K562 (cell line): ENCODE measurements around the gene VCX3A. TPM values are rescaled to one million over a fixed set of nuclear protein-coding genes. Genes with fewer than 3 reads are reported as not detected.

Source experiments
- ATAC-seq: fragments of 200-7000 bp; cut with Tn5 transposase; 3 replicates; pipeline ENCODE4 v1.9.1; 2020; ENCODE audit warnings: moderate library complexity
- BruUV-seq: library from RNA; stranded (reverse); fragments of 400-500 nt; replicated peaks from 2 replicates; lab custom pipeline; 2021; lab: Mats Ljungman, UMichigan
- CTCF ChIA-PET: fragments of 300-600 bp; formaldehyde crosslinking; extraction: SDS; loops from one replicate; lab custom pipeline; 2021; ENCODE audit warnings: low intra/inter-chr PET ratio; lab: Yijun Ruan, JAX
- POLR2A ChIA-PET: fragments of 300-600, 350-650 bp; sonication (Branson Sonifier 250); formaldehyde crosslinking; extraction: SDS; loops from one replicate; lab custom pipeline; 2021; ENCODE audit warnings: antibody characterized with exemption, inconsistent platforms; lab: Yijun Ruan, JAX
- DNase-seq, 4 experiments: peaks; one replicate each; pipeline versions ENCODE4 v3.0.0 to v3.0.0-alpha.2; 2011 to 2018; ENCODE audit warnings: low spot score in 3 of 4, mixed read lengths in 3 of 4; ENCODE audit errors: extremely low read depth in 1 of 4
- FAIRE-seq: peaks from 2 replicates; lab custom pipeline; 2011; peaks lifted over from hg19 to GRCh38; lab: Jason Lieb, UNC
- H2AFZ ChIP-seq: 2 replicates; pipeline ENCODE4 v1.6.0; 2011; ENCODE audit warnings: low read depth, low read length, control low read depth, inconsistent platforms
- H3K27ac ChIP-seq: fragments of 200-600 bp; 3 replicates; pipeline ENCODE4 v1.8.0; 2011; ENCODE audit warnings: low read depth, mild to moderate bottlenecking, control low read depth, inconsistent platforms, low read length, moderate library complexity, mixed read lengths; ENCODE audit errors: extremely low read depth
- H3K27me3 ChIP-seq, 2 experiments: fragments of 300-600 bp in 1 of 2; 2 replicates in 1 of 2; 3 replicates in 1 of 2; pipeline versions ENCODE4 v1.6.0 to v1.8.0; 2011; ENCODE audit warnings: inconsistent platforms in 2 of 2, low read length in 2 of 2, mild to moderate bottlenecking in 1 of 2, mixed read lengths in 1 of 2, moderate library complexity in 1 of 2; ENCODE audit not compliant: control insufficient read depth in 2 of 2, insufficient read depth in 2 of 2
- H3K36me3 ChIP-seq: fragments of 300-600 bp; 3 replicates; pipeline ENCODE4 v1.8.0; 2011; ENCODE audit warnings: mild to moderate bottlenecking, low read length, inconsistent platforms; ENCODE audit not compliant: control insufficient read depth, insufficient read depth
- H3K4me1 ChIP-seq, 2 experiments: fragments of 200-600 bp in 1 of 2; replicated peaks in 1 of 2; 2 replicates in 1 of 2; 3 replicates in 1 of 2; pipeline versions ENCODE4 v1.5.1 to v1.8.0; 2011; ENCODE audit warnings: inconsistent platforms in 2 of 2, low read length in 2 of 2, mild to moderate bottlenecking in 1 of 2, mixed read lengths in 1 of 2, moderate library complexity in 1 of 2; ENCODE audit not compliant: control insufficient read depth in 2 of 2, insufficient read depth in 2 of 2
- H3K4me2 ChIP-seq: 2 replicates; pipeline ENCODE4 v1.6.1; 2011; ENCODE audit warnings: low read length, control low read depth, inconsistent platforms, mixed read lengths; ENCODE audit not compliant: insufficient read depth
- H3K4me3 ChIP-seq: fragments of 200-600 bp; sonication (generic), shearing (Covaris generic); 2 replicates; pipeline ENCODE4 v1.5.1; 2016; ENCODE audit warnings: control low read depth, inconsistent platforms
- H3K79me2 ChIP-seq: fragments of 200-600 bp; 3 replicates; pipeline ENCODE4 v1.8.0; 2011; ENCODE audit warnings: low read length, inconsistent platforms; ENCODE audit not compliant: control insufficient read depth, insufficient read depth
- H3K9ac ChIP-seq, 2 experiments: 2 replicates each; pipeline versions ENCODE4 v1.6.0 to v1.6.1; 2011; ENCODE audit warnings: low read depth in 2 of 2, low read length in 2 of 2, control low read depth in 1 of 2, inconsistent platforms in 1 of 2, mild to moderate bottlenecking in 1 of 2, mixed read lengths in 1 of 2; ENCODE audit not compliant: insufficient read depth in 1 of 2
- H3K9me1 ChIP-seq: one replicate; pipeline ENCODE4 v1.6.0; 2011; ENCODE audit warnings: inconsistent platforms, mild to moderate bottlenecking, low read length, moderate library complexity; ENCODE audit not compliant: control insufficient read depth, insufficient read depth
- H3K9me3 ChIP-seq: replicated peaks from 2 replicates; pipeline ENCODE4 v1.5.1; 2011; ENCODE audit warnings: low read depth, low read length, inconsistent platforms; ENCODE audit not compliant: control insufficient read depth, insufficient read depth
- H4K20me1 ChIP-seq: replicated peaks from 2 replicates; pipeline ENCODE4 v1.6.1; 2011; ENCODE audit warnings: low read length, inconsistent platforms, mixed read lengths; ENCODE audit not compliant: control insufficient read depth, insufficient read depth
- ATF3 ChIP-seq, 2 experiments: fragments of 450-650 bp in 1 of 2; sonication (generic) in 1 of 2; formaldehyde crosslinking in 1 of 2; IDR thresholded peaks in 1 of 2; conservative IDR thresholded peaks in 1 of 2; 2 replicates each; pipeline versions ENCODE4 v1.6.1 to v1.8.1; 2016 to 2023; ENCODE audit warnings: mild to moderate bottlenecking in 2 of 2, moderate library complexity in 2 of 2, inconsistent platforms in 1 of 2, missing genetic modification reagents in 1 of 2
- BRF1 ChIP-seq: IDR thresholded peaks from 3 replicates; pipeline ENCODE4 v1.6.1; 2011; ENCODE audit warnings: borderline replicate concordance, mild to moderate bottlenecking; ENCODE audit not compliant: insufficient read length; ENCODE audit errors: extremely low read depth
- CBFA2T3 ChIP-seq: fragments of 450-650 bp; IDR thresholded peaks from 2 replicates; pipeline ENCODE4 v1.6.1; 2017
- EHMT2 ChIP-seq: fragments of 450-650 bp; IDR thresholded peaks from 2 replicates; pipeline ENCODE4 v1.6.1; 2018; ENCODE audit warnings: antibody characterized with exemption
- GABPB2 ChIP-seq: fragments of 250-450 bp; sonication (Bioruptor Pico); conservative IDR thresholded peaks from 2 replicates; pipeline ENCODE4 v1.5.1; 2021; ENCODE audit warnings: mild to moderate bottlenecking
- GTF2A2 ChIP-seq: IDR thresholded peaks from 2 replicates; pipeline ENCODE4 v1.6.1; 2016; ENCODE audit warnings: mild to moderate bottlenecking, missing genetic modification characterization, missing compliant biosample characterization
- MEF2A ChIP-seq: IDR thresholded peaks from 2 replicates; pipeline ENCODE4 v1.6.1; 2011; ENCODE audit warnings: low read depth, mild to moderate bottlenecking, low read length, moderate library complexity; ENCODE audit not compliant: control insufficient read depth
- MYC ChIP-seq, 2 experiments: fragments of 250-450 bp in 1 of 2; sonication (Bioruptor Pico) in 1 of 2; IDR thresholded peaks; 2 replicates each; pipeline versions ENCODE4 v1.5.1 to v1.6.1; 2012 to 2021; ENCODE audit warnings: low read depth in 2 of 2, borderline replicate concordance in 1 of 2, improper control_type of control experiment in 1 of 2, low read length in 1 of 2, mild to moderate bottlenecking in 1 of 2, moderate library complexity in 1 of 2
- NONO ChIP-seq, 2 experiments: fragments of 200-400 bp in 1 of 2; fragments of 450-650 bp in 1 of 2; formaldehyde crosslinking in 1 of 2; IDR thresholded peaks; 2 replicates each; pipeline ENCODE4 v1.6.1; 2017; ENCODE audit warnings: low read depth in 2 of 2, mild to moderate bottlenecking in 2 of 2, moderate library complexity in 2 of 2, low read length in 1 of 2
- PCBP1 ChIP-seq: fragments of 200-400 bp; formaldehyde crosslinking; IDR thresholded peaks from 2 replicates; pipeline ENCODE4 v1.6.1; 2018; ENCODE audit warnings: mild to moderate bottlenecking, low read depth, low read length; ENCODE audit not compliant: poor library complexity, severe bottlenecking
- POLR2G ChIP-seq: fragments of 200-400 bp; formaldehyde crosslinking; IDR thresholded peaks from 2 replicates; pipeline ENCODE4 v1.6.1; 2017; ENCODE audit warnings: low read depth, mild to moderate bottlenecking, antibody characterized with exemption, low read length, moderate library complexity
- POLR3A ChIP-seq: IDR thresholded peaks from 2 replicates; pipeline ENCODE4 v1.6.1; 2011; ENCODE audit warnings: borderline replicate concordance, mild to moderate bottlenecking, moderate library complexity; ENCODE audit not compliant: insufficient read length, insufficient read depth; ENCODE audit errors: extremely low read depth
- PRPF4 ChIP-seq: fragments of 200-400 bp; formaldehyde crosslinking; IDR thresholded peaks from one replicate; pipeline ENCODE4 v1.6.1; 2017; ENCODE audit warnings: low read length, low read depth, mild to moderate bottlenecking; ENCODE audit not compliant: insufficient read depth, poor library complexity, severe bottlenecking
- SP1 ChIP-seq: sonication (generic); formaldehyde crosslinking; IDR thresholded peaks from 2 replicates; pipeline ENCODE4 v1.8.1; 2022; ENCODE audit warnings: mild to moderate bottlenecking, missing genetic modification reagents
- SUPT5H ChIP-seq: fragments of 450-650 bp; IDR thresholded peaks from 2 replicates; pipeline ENCODE4 v1.6.1; 2016
- ZC3H8 ChIP-seq: fragments of 450-650 bp; IDR thresholded peaks from 2 replicates; pipeline ENCODE4 v1.6.1; 2017
- WGBS: fragments of 100-300 bp; shearing (Covaris generic); methylation state at CpG from one replicate; pipeline ENCODE4 v1.1.6; 2016; ENCODE audit warnings: low coverage, mixed read lengths; ENCODE audit not compliant: insufficient coverage; ENCODE audit errors: missing lambda C conversion rate; 5-methylcytosine and 5-hydroxymethylcytosine counted together
- in situ Hi-C: fragments of 300-500 bp; cut with MboI; formaldehyde crosslinking; loops from 4 replicates; pipeline ENCODE4 v1.15.0; 2018; ENCODE audit warnings: inconsistent platforms, mixed read lengths
- intact Hi-C: fragments of 100-400 bp; cut with micrococcal nuclease; formaldehyde crosslinking; loops from 2 replicates; pipeline ENCODE4 v1.14.2; 2022
- polyA plus RNA-seq, 8 experiments: library from polyadenylated mRNA; depleted of rRNA in 4 of 8; stranded (reverse) in 5 of 8; unstranded in 3 of 8; fragments of >200 nt; fragmentation: Nextera tagmentation in 2 of 8; fragmentation: Illumina TruSeq in 1 of 8; extraction: Ambion mirVana in 2 of 8; extraction: Trizol in 1 of 8; gene quantifications; 2 replicates each; pipeline versions ENCODE4 v1.2.1 to v1.2.3, GENCODE V29; 2011 to 2014; ENCODE audit warnings: inconsistent platforms in 1 of 8, missing spikeins in 1 of 8
- total RNA-seq, 7 experiments: library from RNA; depleted of rRNA in 6 of 7; stranded (reverse); fragments of >200 nt in 6 of 7; fragmentation: Illumina TruSeq in 2 of 7; extraction: Trizol in 2 of 7; gene quantifications; 2 replicates each; pipeline versions ENCODE4 v1.2.1 to v1.2.3, GENCODE V29; 2011 to 2021; ENCODE audit warnings: low replicate concordance in 1 of 7

VCX3A gene
- total and polyA plus RNA-seq, 9 of the 15 experiments (the other 6 are each of a cell fraction or from before 2014, with no cell fraction given), result 0.08 to 64.5 (median 9.2) TPM

- no peak overlapping the region for H3K4me3 ChIP-seq
- no peak overlapping the region for H3K27ac ChIP-seq
- CTCF ChIA-PET, result no interaction called here
- H2AFZ ChIP-seq, result no peak overlapping the region
- no peaks in the 10 kb centered on the region for H3K4me1 ChIP-seq
- no peaks in the 10 kb centered on the region for H4K20me1 ChIP-seq
- no peak for FAIRE-seq
- in situ Hi-C loops, result no loop called here
- POLR2A ChIA-PET, result no interaction called here
- no peaks in the 10 kb centered on the region for H3K9me1 ChIP-seq
- no peaks in the 10 kb centered on the region for H3K36me3 ChIP-seq
- no peak for TF ChIP-seq GABPB2 (CRISPR knock-in tag)
- TF ChIP-seq PRPF4, result no peak
- TF ChIP-seq SUPT5H, result no peak
- no peak for TF ChIP-seq MYC (IDR thresholded peaks at IDR 0.05; ENCODE audit: low read depth, low read length)
- TF ChIP-seq MYC (CRISPR knock-in tag; IDR thresholded peaks at IDR 0.05; ENCODE audit: borderline replicate concordance, low read depth), result no peak
- TF ChIP-seq, all 486 proteins: peak for 0
- Histone ChIP-seq H3K9me3 (no peaks in the 10 kb centered on the region), H3K27me3 (no peaks in the 10 kb centered on the region), H3K9ac (no peak overlapping the region), H3K79me2 (no peaks in the 10 kb centered on the region), H3K4me2 (no peak overlapping the region)
- BruUV-seq, result no TSS peak
- DNase-seq (no peak), ATAC-seq (no peak)
- WGBS, result 10% methylated on average over 3 of the region's 3 CpGs
- intact Hi-C loops, result no loop called here
Measured at GRCh38 chrX:6557690-6558089, 22.8 kb upstream of the VCX3A start.

- Histone ChIP-seq H2AFZ (no peak overlapping the region), H3K9me1 (no peaks in the 10 kb centered on the region), H3K9me3 (no peaks in the 10 kb centered on the region), H3K79me2 (no peaks in the 10 kb centered on the region), H4K20me1 (no peaks in the 10 kb centered on the region), H3K27me3 (no peaks in the 10 kb centered on the region), H3K4me3 (no peak overlapping the region), H3K4me2 (no peak overlapping the region), H3K9ac (no peak overlapping the region), H3K27ac (no peak overlapping the region), H3K36me3 (no peaks in the 10 kb centered on the region), H3K4me1 (no peaks in the 10 kb centered on the region)
- in situ Hi-C loops (no loop called here), intact Hi-C loops (no loop called here)
- ATAC-seq (no peak), DNase-seq (no peak), FAIRE-seq (no peak)
- no TSS peak for BruUV-seq
- WGBS, result 2% methylated on average over 6 of the region's 8 CpGs
- POLR2A ChIA-PET, result interaction anchor here (0.8 kb wide), 1 partner anchor 1043 kb away, joined by 3 read pairs; no protein-coding TSS in a partner anchor
- CTCF ChIA-PET, result no interaction called here
- TF ChIP-seq POLR3A (no peak), SP1 (CRISPR knock-in tag) (no peak), NONO (IDR thresholded peaks at IDR 0.05; ENCODE audit: low read depth in 2 of 2, low read length in 1 of 2) (no peak), EHMT2 (no peak), MEF2A (no peak), PCBP1 (no peak), ZC3H8 (no peak), CBFA2T3 (no peak), BRF1 (no peak), POLR2G (no peak), GTF2A2 (no peak), ATF3 (IDR thresholded peaks at IDR 0.05) (no peak), ATF3 (CRISPR knock-in tag; conservative IDR thresholded peaks at IDR 0.05) (no peak)
Measured at GRCh38 chrX:6550999-6551398, 16.1 kb upstream of the VCX3A start.
